Measurements from ENCODE around the gene ATP6V0B. TPM values are rescaled to one million over a fixed set of nuclear protein-coding genes. Genes with fewer than 3 reads are reported as not detected.

ATP6V0B gene
- total RNA-seq, 1 donor from 2014 or later, result 39.2 TPM

DNA sequence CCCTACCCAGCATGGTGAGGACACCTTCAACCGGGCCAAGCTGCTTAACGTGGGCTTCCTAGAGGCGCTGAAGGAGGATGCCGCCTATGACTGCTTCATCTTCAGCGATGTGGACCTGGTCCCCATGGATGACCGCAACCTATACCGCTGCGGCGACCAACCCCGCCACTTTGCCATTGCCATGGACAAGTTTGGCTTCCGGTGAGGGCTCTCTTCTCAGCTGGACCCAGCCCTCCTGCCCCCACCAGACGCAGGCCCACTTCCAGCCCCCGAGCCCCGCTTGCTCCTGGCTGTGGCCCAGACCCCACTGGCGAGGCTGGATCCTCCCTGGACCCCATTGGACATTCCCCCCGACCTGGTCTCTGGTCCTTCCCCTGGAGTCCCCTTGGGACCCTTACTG, 10.1 kb downstream of the ATP6V0B start:
- no peaks in the 10 kb centered on the region for H3K27me3 Mint-ChIP-seq (ENCODE audit: insufficient read depth, low read depth)
- H3K27ac Mint-ChIP-seq, result no peak overlapping the region

DNA sequence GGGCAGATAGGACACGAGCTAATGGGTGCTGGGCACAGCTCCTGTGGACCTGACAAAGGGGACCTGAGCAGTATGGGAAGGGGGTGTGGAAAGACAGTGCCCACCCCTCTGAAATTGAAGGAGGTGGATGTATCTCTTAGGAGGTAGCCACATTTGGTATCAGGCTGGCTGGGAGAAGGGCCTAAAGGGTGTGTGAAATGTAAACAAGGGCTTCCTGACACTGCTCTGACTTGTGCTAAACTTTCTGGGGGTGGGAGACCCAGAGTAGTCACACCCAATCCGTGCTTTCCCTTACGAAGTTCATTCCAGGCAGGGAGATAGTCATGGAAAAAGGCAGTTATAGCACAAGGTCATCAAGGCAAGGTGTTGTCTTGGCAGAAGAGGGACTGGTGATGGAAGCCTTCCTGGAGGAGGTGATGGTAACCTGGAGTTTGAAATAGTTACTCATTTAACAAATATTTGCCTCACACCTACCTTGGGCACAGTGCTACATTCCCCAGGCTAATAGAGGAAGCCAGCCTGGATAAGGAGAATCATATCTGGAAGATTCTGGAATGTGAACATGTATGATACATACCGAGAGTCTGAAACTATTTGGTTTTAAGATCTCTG, 11.3 kb downstream of the ATP6V0B start:
- no peak overlapping the region for H3K27ac ChIP-seq
- no peaks in the 10 kb centered on the region for H3K79me2 ChIP-seq (ENCODE audit: low read depth)
- no peaks in the 10 kb centered on the region for H3K4me1 ChIP-seq
- H3K36me3 ChIP-seq, result no peaks in the 10 kb centered on the region
- no peak overlapping the region for H3K4me3 ChIP-seq
- TF ChIP-seq, protein P1, sequence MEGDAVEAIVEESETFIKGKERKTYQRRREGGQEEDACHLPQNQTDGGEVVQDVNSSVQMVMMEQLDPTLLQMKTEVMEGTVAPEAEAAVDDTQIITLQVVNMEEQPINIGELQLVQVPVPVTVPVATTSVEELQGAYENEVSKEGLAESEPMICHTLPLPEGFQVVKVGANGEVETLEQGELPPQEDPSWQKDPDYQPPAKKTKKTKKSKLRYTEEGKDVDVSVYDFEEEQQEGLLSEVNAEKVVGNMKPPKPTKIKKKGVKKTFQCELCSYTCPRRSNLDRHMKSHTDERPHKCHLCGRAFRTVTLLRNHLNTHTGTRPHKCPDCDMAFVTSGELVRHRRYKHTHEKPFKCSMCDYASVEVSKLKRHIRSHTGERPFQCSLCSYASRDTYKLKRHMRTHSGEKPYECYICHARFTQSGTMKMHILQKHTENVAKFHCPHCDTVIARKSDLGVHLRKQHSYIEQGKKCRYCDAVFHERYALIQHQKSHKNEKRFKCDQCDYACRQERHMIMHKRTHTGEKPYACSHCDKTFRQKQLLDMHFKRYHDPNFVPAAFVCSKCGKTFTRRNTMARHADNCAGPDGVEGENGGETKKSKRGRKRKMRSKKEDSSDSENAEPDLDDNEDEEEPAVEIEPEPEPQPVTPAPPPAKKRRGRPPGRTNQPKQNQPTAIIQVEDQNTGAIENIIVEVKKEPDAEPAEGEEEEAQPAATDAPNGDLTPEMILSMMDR (IDR thresholded peaks at IDR 0.05), result no peak
- TF ChIP-seq EZH2 (IDR thresholded peaks at IDR 0.05), result no peak
- TF ChIP-seq EZH2phosphoT487 (IDR thresholded peaks at IDR 0.05), result no peak
- H2AFZ ChIP-seq (replicated peaks), result no peak overlapping the region
- Mint-ChIP-seq H3K36me3 (peaks cover 27% of the 10 kb centered on the region), H3K9me3 (no peaks in the 10 kb centered on the region), H3K4me3 (no peak overlapping the region), H3K27ac (no peak overlapping the region), H3K4me1 (peaks cover 8% of the 10 kb centered on the region), H3K27me3 (ENCODE audit: insufficient read depth, low read depth) (no peaks in the 10 kb centered on the region)
- H3K4me2 ChIP-seq, result no peak overlapping the region
- H3K9ac ChIP-seq, result no peak overlapping the region
- no peaks in the 10 kb centered on the region for H3K27me3 ChIP-seq
- no peak for DNase-seq (ENCODE audit: low spot score)
- no peaks in the 10 kb centered on the region for H3K9me3 ChIP-seq (ENCODE audit: low read depth)
- peaks cover 6% of the 10 kb centered on the region for H4K20me1 ChIP-seq (ENCODE audit: low read depth)
- H3F3A ChIP-seq (ENCODE audit: low read depth), result peaks cover 7% of the 10 kb centered on the region

More for the DNA sequence above, 10.1 kb downstream of the ATP6V0B start:
- H3K9ac ChIP-seq, result no peak overlapping the region
- no peaks in the 10 kb centered on the region for H3K27me3 ChIP-seq
- DNase-seq (ENCODE audit: low spot score), result no peak
- H3K36me3 ChIP-seq, result no peaks in the 10 kb centered on the region
- peaks cover 9% of the 10 kb centered on the region for H4K20me1 ChIP-seq (ENCODE audit: low read depth)
- H3K4me2 ChIP-seq, result no peak overlapping the region
- TF ChIP-seq EZH2 (IDR thresholded peaks at IDR 0.05), result no peak
- peaks cover 17% of the 10 kb centered on the region for H3K4me1 Mint-ChIP-seq
- no peak overlapping the region for H3K4me3 Mint-ChIP-seq
- H3F3A ChIP-seq (ENCODE audit: low read depth), result peaks cover 10% of the 10 kb centered on the region
- H3K9me3 Mint-ChIP-seq, result no peaks in the 10 kb centered on the region
- H3K9me3 ChIP-seq (ENCODE audit: low read depth), result no peaks in the 10 kb centered on the region
- H2AFZ ChIP-seq (replicated peaks), result no peak overlapping the region
- H3K79me2 ChIP-seq (ENCODE audit: low read depth), result peaks cover 9% of the 10 kb centered on the region
- peaks cover 5% of the 10 kb centered on the region for H3K4me1 ChIP-seq
- no peak overlapping the region for H3K4me3 ChIP-seq
- H3K27ac ChIP-seq, result no peak overlapping the region
- peaks cover 31% of the 10 kb centered on the region for H3K36me3 Mint-ChIP-seq

DNA sequence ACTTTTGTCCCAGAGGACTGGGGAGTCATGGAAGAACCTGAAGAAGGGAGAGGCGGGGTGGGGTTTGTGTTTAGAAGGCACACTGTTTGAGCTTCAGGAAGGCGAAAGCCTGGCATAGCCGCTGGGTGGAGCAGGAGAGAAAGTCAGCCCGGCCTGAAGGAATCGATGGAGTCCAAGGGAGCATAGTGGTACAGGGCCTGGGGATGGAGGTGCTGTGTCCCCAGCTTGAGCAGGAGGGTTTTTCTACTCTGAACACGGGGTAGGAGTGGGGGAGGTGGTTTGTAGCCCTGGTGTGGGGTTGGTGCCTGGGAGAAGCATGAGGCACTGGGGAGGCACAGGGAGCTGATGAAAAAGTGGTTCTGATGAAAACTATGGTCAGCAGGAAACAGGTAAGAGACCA, 12.0 kb downstream of the ATP6V0B start:
- peaks cover 27% of the 10 kb centered on the region for H3K36me3 Mint-ChIP-seq
- Histone ChIP-seq H3K27me3 (no peaks in the 10 kb centered on the region), H3K36me3 (no peaks in the 10 kb centered on the region), H3K4me2 (no peak overlapping the region), H3K9ac (no peak overlapping the region), H4K20me1 (ENCODE audit: low read depth) (peaks cover 6% of the 10 kb centered on the region), H3K27ac (no peak overlapping the region), H3K9me3 (ENCODE audit: low read depth) (no peaks in the 10 kb centered on the region), H3K79me2 (ENCODE audit: low read depth) (no peaks in the 10 kb centered on the region), H2AFZ (replicated peaks) (no peak overlapping the region), H3F3A (ENCODE audit: low read depth) (peaks cover 13% of the 10 kb centered on the region), H3K4me3 (no peak overlapping the region), H3K4me1 (no peaks in the 10 kb centered on the region)
- H3K27ac Mint-ChIP-seq, result no peak overlapping the region
- no peaks in the 10 kb centered on the region for H3K9me3 Mint-ChIP-seq
- peaks cover 8% of the 10 kb centered on the region for H3K4me1 Mint-ChIP-seq
- no peaks in the 10 kb centered on the region for H3K27me3 Mint-ChIP-seq (ENCODE audit: insufficient read depth, low read depth)
- no peak for DNase-seq (ENCODE audit: low spot score)
- H3K4me3 Mint-ChIP-seq, result no peak overlapping the region
- TF ChIP-seq, protein P1 (IDR thresholded peaks at IDR 0.05), result no peak
- TF ChIP-seq EZH2 (IDR thresholded peaks at IDR 0.05) (no peak), EZH2phosphoT487 (IDR thresholded peaks at IDR 0.05) (no peak)

DNA sequence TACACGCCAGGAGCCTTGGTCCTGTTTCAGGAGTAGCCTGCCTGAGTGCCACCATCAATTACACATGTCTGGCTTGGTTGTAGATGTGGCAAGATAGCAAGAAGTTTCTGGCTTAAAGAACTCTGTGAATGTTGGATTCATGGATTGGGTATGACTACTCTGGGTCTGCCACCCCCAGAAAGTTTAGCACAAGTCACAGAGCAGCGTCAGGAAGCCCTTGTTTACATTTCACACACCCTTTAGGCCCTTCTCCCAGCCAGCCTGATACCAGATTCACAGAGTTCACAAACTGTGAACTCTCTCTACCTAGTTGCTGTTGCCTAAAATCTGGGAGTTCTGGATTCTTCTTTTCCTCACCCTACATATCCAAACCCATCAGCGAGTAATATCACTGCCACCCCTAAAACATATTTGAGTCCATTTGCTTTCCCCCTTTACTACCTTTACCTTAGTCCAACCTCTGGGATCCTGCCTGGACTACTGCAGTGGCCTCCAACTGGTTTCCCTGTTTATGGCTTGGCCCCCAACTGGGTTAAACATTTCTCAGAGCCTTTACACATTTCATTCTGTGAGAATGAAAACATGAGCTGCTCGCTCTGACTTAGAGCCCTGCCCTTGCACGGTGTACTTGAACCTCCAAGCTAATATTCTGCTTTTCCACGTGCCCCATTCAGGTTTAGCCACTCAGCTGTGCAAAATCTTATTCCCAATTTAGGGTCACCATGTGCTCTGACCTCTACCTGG, 12.6 kb downstream of the ATP6V0B start:
- Histone ChIP-seq H3K4me3 (no peak overlapping the region), H3K36me3 (no peaks in the 10 kb centered on the region), H3K9ac (no peak overlapping the region), H3K9me3 (ENCODE audit: low read depth) (no peaks in the 10 kb centered on the region), H2AFZ (replicated peaks) (no peak overlapping the region), H3K27me3 (no peaks in the 10 kb centered on the region), H3K4me2 (no peak overlapping the region), H3K79me2 (ENCODE audit: low read depth) (no peaks in the 10 kb centered on the region), H3F3A (ENCODE audit: low read depth) (peaks cover 18% of the 10 kb centered on the region), H3K27ac (no peak overlapping the region), H3K4me1 (no peaks in the 10 kb centered on the region), H4K20me1 (ENCODE audit: low read depth) (peaks cover 6% of the 10 kb centered on the region)
- no peak for DNase-seq (ENCODE audit: low spot score)
- TF ChIP-seq, protein P1 (IDR thresholded peaks at IDR 0.05), result no peak
- TF ChIP-seq EZH2 (IDR thresholded peaks at IDR 0.05) (no peak), EZH2phosphoT487 (IDR thresholded peaks at IDR 0.05) (no peak)
- H3K27me3 Mint-ChIP-seq (ENCODE audit: insufficient read depth, low read depth), result no peaks in the 10 kb centered on the region
- no peak overlapping the region for H3K4me3 Mint-ChIP-seq
- no peaks in the 10 kb centered on the region for H3K9me3 Mint-ChIP-seq
- peaks cover 25% of the 10 kb centered on the region for H3K36me3 Mint-ChIP-seq
- H3K4me1 Mint-ChIP-seq, result peaks cover 6% of the 10 kb centered on the region
- no peak overlapping the region for H3K27ac Mint-ChIP-seq

All from neural progenitor cell (in vitro differentiated cells).